ENCODE measurements around the gene LCNL1.

LCNL1 gene

GRCh38 chr9:137014776-137015539 lies 32.2 kb downstream of the LCNL1 start:
- Histone ChIP-seq H3K36me3 (ENCODE audit: control insufficient read depth, low read length) (no peaks in the 10 kb centered on the region), H3K27me3 (ENCODE audit: control insufficient read depth, low read length) (no peaks in the 10 kb centered on the region), H3K27ac (ENCODE audit: low read depth, low read length) (no peak overlapping the region), H3F3A (ENCODE audit: control insufficient read depth, insufficient read depth) (no peaks in the 10 kb centered on the region), H3K79me2 (ENCODE audit: control insufficient read depth, low read length) (no peaks in the 10 kb centered on the region), H3K4me3 (ENCODE audit: low read length) (no peak overlapping the region), H3K9me3 (ENCODE audit: control insufficient read depth, insufficient read depth, low read length) (no peaks in the 10 kb centered on the region), H4K20me1 (ENCODE audit: control insufficient read depth, insufficient read depth, low read depth, low read length) (no peaks in the 10 kb centered on the region), H3K4me2 (ENCODE audit: low read length) (no peak overlapping the region), H3K4me1 (ENCODE audit: control insufficient read depth, low read length) (no peaks in the 10 kb centered on the region), H3K9me2 (replicated peaks; ENCODE audit: control insufficient read depth, low read length) (no peaks in the 10 kb centered on the region)
- no peak for TF ChIP-seq CTCF (IDR thresholded peaks at IDR 0.05; ENCODE audit: low read depth, low read length, poor library complexity, severe bottlenecking)
- TF ChIP-seq EZH2phosphoT487 (IDR thresholded peaks at IDR 0.05; ENCODE audit: borderline replicate concordance, low read length): no peak

GRCh38 chr9:137015540-137015930 lies 32.7 kb downstream of the LCNL1 start:
- no peaks in the 10 kb centered on the region for H3K36me3 ChIP-seq (ENCODE audit: control insufficient read depth, low read length)
- no peaks in the 10 kb centered on the region for H3F3A ChIP-seq (ENCODE audit: control insufficient read depth, insufficient read depth)
- no peak overlapping the region for H3K4me3 ChIP-seq (ENCODE audit: low read length)
- H4K20me1 ChIP-seq (ENCODE audit: control insufficient read depth, insufficient read depth, low read depth, low read length): no peaks in the 10 kb centered on the region
- no peaks in the 10 kb centered on the region for H3K79me2 ChIP-seq (ENCODE audit: control insufficient read depth, low read length)
- no peaks in the 10 kb centered on the region for H3K27me3 ChIP-seq (ENCODE audit: control insufficient read depth, low read length)
- H3K4me2 ChIP-seq (ENCODE audit: low read length): no peak overlapping the region
- TF ChIP-seq CTCF (IDR thresholded peaks at IDR 0.05; ENCODE audit: low read depth, low read length, poor library complexity, severe bottlenecking): no peak
- no peak for TF ChIP-seq EZH2phosphoT487 (IDR thresholded peaks at IDR 0.05; ENCODE audit: borderline replicate concordance, low read length)
- no peaks in the 10 kb centered on the region for H3K9me2 ChIP-seq (replicated peaks; ENCODE audit: control insufficient read depth, low read length)
- H3K4me1 ChIP-seq (ENCODE audit: control insufficient read depth, low read length): no peaks in the 10 kb centered on the region
- H3K9me3 ChIP-seq (ENCODE audit: control insufficient read depth, insufficient read depth, low read length): no peaks in the 10 kb centered on the region
- no peak overlapping the region for H3K27ac ChIP-seq (ENCODE audit: low read depth, low read length)

- H3K4me2 ChIP-seq (ENCODE audit: low read length): no peak overlapping the region
- H3K27me3 ChIP-seq (ENCODE audit: control insufficient read depth, low read length): no peaks in the 10 kb centered on the region
- H3K4me1 ChIP-seq (ENCODE audit: control insufficient read depth, low read length): no peaks in the 10 kb centered on the region
- H3K4me3 ChIP-seq (ENCODE audit: low read length): no peak overlapping the region
- no peak overlapping the region for H3K27ac ChIP-seq (ENCODE audit: low read depth, low read length)
- no peaks in the 10 kb centered on the region for H3F3A ChIP-seq (ENCODE audit: control insufficient read depth, insufficient read depth)
- no peaks in the 10 kb centered on the region for H3K9me2 ChIP-seq (replicated peaks; ENCODE audit: control insufficient read depth, low read length)
- no peaks in the 10 kb centered on the region for H3K9me3 ChIP-seq (ENCODE audit: control insufficient read depth, insufficient read depth, low read length)
- H3K79me2 ChIP-seq (ENCODE audit: control insufficient read depth, low read length): no peaks in the 10 kb centered on the region
- H4K20me1 ChIP-seq (ENCODE audit: control insufficient read depth, insufficient read depth, low read depth, low read length): no peaks in the 10 kb centered on the region
- TF ChIP-seq CTCF (IDR thresholded peaks at IDR 0.05; ENCODE audit: low read depth, low read length, poor library complexity, severe bottlenecking): no peak
- no peak for TF ChIP-seq EZH2phosphoT487 (IDR thresholded peaks at IDR 0.05; ENCODE audit: borderline replicate concordance, low read length)
- no peaks in the 10 kb centered on the region for H3K36me3 ChIP-seq (ENCODE audit: control insufficient read depth, low read length)
Measured at GRCh38 chr9:137015976-137016375, 33.2 kb downstream of the LCNL1 start.

Data from DOHH2 (cell line).